Measurements from ENCODE around the gene SCGB1D2. TPM values are rescaled to one million over a fixed set of nuclear protein-coding genes. Genes with fewer than 3 reads are reported as not detected.

Gene SCGB1D2
- total and polyA plus RNA-seq, 9 of the 15 experiments (the other 6 are each of a cell fraction or from before 2014, with no cell fraction given), result not detected

- DNase-seq (ENCODE audit: extremely low read depth in 1 of 4, low spot score in 3 of 4), result no peak
- POLR2A ChIA-PET, result interaction anchor here (0.6 to 1.3 kb wide), 2 partner anchors 19 to 437 kb away, joined by 3 to 5 read pairs; no protein-coding TSS in a partner anchor
- H3K4me3 ChIP-seq, result no peak overlapping the region
- CTCF ChIA-PET (ENCODE audit: low intra/inter-chr PET ratio), result no interaction called here
- no peaks in the 10 kb centered on the region for H3K9me3 ChIP-seq (replicated peaks; ENCODE audit: control insufficient read depth, insufficient read depth, low read depth, low read length)
- intact Hi-C loops (cut with micrococcal nuclease), result no loop called here
- in situ Hi-C loops (cut with MboI), result no loop called here
- no peaks in the 10 kb centered on the region for H3K79me2 ChIP-seq (ENCODE audit: control insufficient read depth, insufficient read depth, low read length)
- no peaks in the 10 kb centered on the region for H4K20me1 ChIP-seq (replicated peaks; ENCODE audit: control insufficient read depth, insufficient read depth, low read length)
- ATAC-seq, result no peak
- no peak overlapping the region for H3K4me2 ChIP-seq (ENCODE audit: insufficient read depth, low read length)
- H3K27ac ChIP-seq (ENCODE audit: extremely low read depth, low read depth, low read length), result no peak overlapping the region
- WGBS (ENCODE audit: insufficient coverage, low coverage, missing lambda C conversion rate), result 1% methylated on average over 6 of the region's 6 CpGs
- BruUV-seq (replicated peaks), result no TSS peak
- H3K9ac ChIP-seq (ENCODE audit: insufficient read depth in 1 of 2, low read depth in 2 of 2, low read length in 2 of 2), result no peak overlapping the region
- no peak overlapping the region for H2AFZ ChIP-seq (ENCODE audit: low read depth, low read length)
- H3K4me1 ChIP-seq (replicated peaks in 1 of 2; ENCODE audit: control insufficient read depth in 2 of 2, insufficient read depth in 2 of 2, low read length in 2 of 2), result no peaks in the 10 kb centered on the region
- no peaks in the 10 kb centered on the region for H3K9me1 ChIP-seq (ENCODE audit: control insufficient read depth, insufficient read depth, low read length)
- no peak for FAIRE-seq
- H3K36me3 ChIP-seq (ENCODE audit: control insufficient read depth, insufficient read depth, low read length), result no peaks in the 10 kb centered on the region
- H3K27me3 ChIP-seq (ENCODE audit: control insufficient read depth in 2 of 2, insufficient read depth in 2 of 2, low read length in 2 of 2), result peaks cover under 1 to 5% of the 10 kb centered on the region in 2 experiments; a peak in 3 of 5 replicates
- TF ChIP-seq MYNN (IDR thresholded peaks at IDR 0.05) (no peak), MYNN (CRISPR knock-in tag; IDR thresholded peaks at IDR 0.05) (no peak), FOXJ3 (CRISPR knock-in tag; IDR thresholded peaks at IDR 0.05) (no peak), ELF1 (tag; IDR thresholded peaks at IDR 0.05) (no peak), SP1 (CRISPR knock-in tag; IDR thresholded peaks at IDR 0.05) (no peak), HDGF (IDR thresholded peaks at IDR 0.05) (no peak), NFRKB (IDR thresholded peaks at IDR 0.05; ENCODE audit: low read depth) (no peak), CBX2 (IDR thresholded peaks at IDR 0.05; ENCODE audit: insufficient read depth, low read length, poor library complexity, severe bottlenecking) (no peak), KLF10 (CRISPR knock-in tag; IDR thresholded peaks at IDR 0.05) (no peak), RBM22 (IDR thresholded peaks at IDR 0.05; ENCODE audit: low read depth, low read length, poor library complexity, severe bottlenecking) (no peak), ZNF766 (CRISPR knock-in tag; conservative IDR thresholded peaks at IDR 0.05) (no peak), ZFPM2 (CRISPR knock-in tag; IDR thresholded peaks at IDR 0.05) (no peak), ZNF282 (CRISPR knock-in tag; IDR thresholded peaks at IDR 0.05) (no peak)
- TF ChIP-seq, protein P1, sequence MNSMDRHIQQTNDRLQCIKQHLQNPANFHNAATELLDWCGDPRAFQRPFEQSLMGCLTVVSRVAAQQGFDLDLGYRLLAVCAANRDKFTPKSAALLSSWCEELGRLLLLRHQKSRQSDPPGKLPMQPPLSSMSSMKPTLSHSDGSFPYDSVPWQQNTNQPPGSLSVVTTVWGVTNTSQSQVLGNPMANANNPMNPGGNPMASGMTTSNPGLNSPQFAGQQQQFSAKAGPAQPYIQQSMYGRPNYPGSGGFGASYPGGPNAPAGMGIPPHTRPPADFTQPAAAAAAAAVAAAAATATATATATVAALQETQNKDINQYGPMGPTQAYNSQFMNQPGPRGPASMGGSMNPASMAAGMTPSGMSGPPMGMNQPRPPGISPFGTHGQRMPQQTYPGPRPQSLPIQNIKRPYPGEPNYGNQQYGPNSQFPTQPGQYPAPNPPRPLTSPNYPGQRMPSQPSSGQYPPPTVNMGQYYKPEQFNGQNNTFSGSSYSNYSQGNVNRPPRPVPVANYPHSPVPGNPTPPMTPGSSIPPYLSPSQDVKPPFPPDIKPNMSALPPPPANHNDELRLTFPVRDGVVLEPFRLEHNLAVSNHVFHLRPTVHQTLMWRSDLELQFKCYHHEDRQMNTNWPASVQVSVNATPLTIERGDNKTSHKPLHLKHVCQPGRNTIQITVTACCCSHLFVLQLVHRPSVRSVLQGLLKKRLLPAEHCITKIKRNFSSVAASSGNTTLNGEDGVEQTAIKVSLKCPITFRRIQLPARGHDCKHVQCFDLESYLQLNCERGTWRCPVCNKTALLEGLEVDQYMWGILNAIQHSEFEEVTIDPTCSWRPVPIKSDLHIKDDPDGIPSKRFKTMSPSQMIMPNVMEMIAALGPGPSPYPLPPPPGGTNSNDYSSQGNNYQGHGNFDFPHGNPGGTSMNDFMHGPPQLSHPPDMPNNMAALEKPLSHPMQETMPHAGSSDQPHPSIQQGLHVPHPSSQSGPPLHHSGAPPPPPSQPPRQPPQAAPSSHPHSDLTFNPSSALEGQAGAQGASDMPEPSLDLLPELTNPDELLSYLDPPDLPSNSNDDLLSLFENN (IDR thresholded peaks at IDR 0.05; ENCODE audit: low read depth in 2 of 2, low read length in 2 of 2), result no peak
- TF ChIP-seq, protein P2, sequence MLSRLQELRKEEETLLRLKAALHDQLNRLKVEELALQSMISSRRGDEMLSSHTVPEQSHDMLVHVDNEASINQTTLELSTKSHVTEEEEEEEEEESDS (CRISPR knock-in tag; IDR thresholded peaks at IDR 0.05), result no peak
- TF ChIP-seq, protein P3, sequence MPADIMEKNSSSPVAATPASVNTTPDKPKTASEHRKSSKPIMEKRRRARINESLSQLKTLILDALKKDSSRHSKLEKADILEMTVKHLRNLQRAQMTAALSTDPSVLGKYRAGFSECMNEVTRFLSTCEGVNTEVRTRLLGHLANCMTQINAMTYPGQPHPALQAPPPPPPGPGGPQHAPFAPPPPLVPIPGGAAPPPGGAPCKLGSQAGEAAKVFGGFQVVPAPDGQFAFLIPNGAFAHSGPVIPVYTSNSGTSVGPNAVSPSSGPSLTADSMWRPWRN (IDR thresholded peaks at IDR 0.05; ENCODE audit: low read depth), result no peak
- TF ChIP-seq, protein P4, sequence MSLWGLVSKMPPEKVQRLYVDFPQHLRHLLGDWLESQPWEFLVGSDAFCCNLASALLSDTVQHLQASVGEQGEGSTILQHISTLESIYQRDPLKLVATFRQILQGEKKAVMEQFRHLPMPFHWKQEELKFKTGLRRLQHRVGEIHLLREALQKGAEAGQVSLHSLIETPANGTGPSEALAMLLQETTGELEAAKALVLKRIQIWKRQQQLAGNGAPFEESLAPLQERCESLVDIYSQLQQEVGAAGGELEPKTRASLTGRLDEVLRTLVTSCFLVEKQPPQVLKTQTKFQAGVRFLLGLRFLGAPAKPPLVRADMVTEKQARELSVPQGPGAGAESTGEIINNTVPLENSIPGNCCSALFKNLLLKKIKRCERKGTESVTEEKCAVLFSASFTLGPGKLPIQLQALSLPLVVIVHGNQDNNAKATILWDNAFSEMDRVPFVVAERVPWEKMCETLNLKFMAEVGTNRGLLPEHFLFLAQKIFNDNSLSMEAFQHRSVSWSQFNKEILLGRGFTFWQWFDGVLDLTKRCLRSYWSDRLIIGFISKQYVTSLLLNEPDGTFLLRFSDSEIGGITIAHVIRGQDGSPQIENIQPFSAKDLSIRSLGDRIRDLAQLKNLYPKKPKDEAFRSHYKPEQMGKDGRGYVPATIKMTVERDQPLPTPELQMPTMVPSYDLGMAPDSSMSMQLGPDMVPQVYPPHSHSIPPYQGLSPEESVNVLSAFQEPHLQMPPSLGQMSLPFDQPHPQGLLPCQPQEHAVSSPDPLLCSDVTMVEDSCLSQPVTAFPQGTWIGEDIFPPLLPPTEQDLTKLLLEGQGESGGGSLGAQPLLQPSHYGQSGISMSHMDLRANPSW (CRISPR knock-in tag; IDR thresholded peaks at IDR 0.05), result no peak
Measured at GRCh38 chr11:62260261-62260953, 18.4 kb downstream of the SCGB1D2 start.

Data from K562 (cell line).